ENCODE results near the gene ASAP2.

GRCh38 chr2:9230051-9230802 lies 23.6 kb downstream of the ASAP2 start:
- TF ChIP-seq POLR2AphosphoS5 (IDR thresholded peaks at IDR 0.05; ENCODE audit: borderline replicate concordance, low read depth, low read length) (no peak), EZH2 (IDR thresholded peaks at IDR 0.05) (no peak), FOXP2 (optimal IDR thresholded peaks at IDR 0.05; ENCODE audit: control extremely low read depth, extremely low read length, insufficient read depth) (no peak)

Measured in SK-N-MC (cell line).